Endothelial cell of umbilical vein (primary cell): ENCODE measurements around the gene PARN. TPM values are rescaled to one million over a fixed set of nuclear protein-coding genes. Genes with fewer than 3 reads are reported as not detected.

Experiments
- BruUV-seq: library from RNA; stranded (reverse); fragments of 400-500 nt; replicated peaks from 2 replicates; lab custom pipeline; 2021; lab: Mats Ljungman, UMichigan
- CTCF ChIA-PET: fragments of 300-600, 350-600 bp; sonication (Branson Sonifier 250); formaldehyde crosslinking; loops from one replicate; lab custom pipeline; 2021; ENCODE audit warnings: antibody characterized with exemption, inconsistent platforms; lab: Charles Lee
- POLR2A ChIA-PET: fragments of 300-600, 350-600 bp; sonication (Branson Sonifier 250); formaldehyde crosslinking; loops from one replicate; lab custom pipeline; 2021; ENCODE audit warnings: antibody characterized with exemption, inconsistent platforms; lab: Charles Lee
- DNase-seq: peaks from one replicate; pipeline ENCODE4 v3.0.0-alpha.2; 2011; ENCODE audit warnings: low read depth, low spot score
- FAIRE-seq: peaks from 2 replicates; lab custom pipeline; 2011; peaks lifted over from hg19 to GRCh38; lab: Jason Lieb, UNC
- H2AFZ ChIP-seq: 2 replicates; pipeline ENCODE4 v1.6.0; 2012; ENCODE audit warnings: low read depth, low read length, control low read depth, inconsistent platforms
- H3K27ac ChIP-seq: 2 replicates; pipeline ENCODE4 v1.5.1; 2011; ENCODE audit warnings: low read depth, mild to moderate bottlenecking, control low read depth, low read length, moderate library complexity; ENCODE audit not compliant: insufficient read depth
- H3K27me3 ChIP-seq, 2 experiments: 2 replicates each; pipeline versions ENCODE4 v1.6.0 to v1.6.1; 2011; ENCODE audit warnings: low read length in 2 of 2, mixed read lengths in 1 of 2; ENCODE audit not compliant: control insufficient read depth in 2 of 2, insufficient read depth in 2 of 2
- H3K36me3 ChIP-seq, 2 experiments: 2 replicates in 1 of 2; 3 replicates in 1 of 2; pipeline ENCODE4 v1.5.1; 2011; ENCODE audit warnings: low read length in 2 of 2, mild to moderate bottlenecking in 1 of 2, moderate library complexity in 1 of 2; ENCODE audit not compliant: control insufficient read depth in 2 of 2, insufficient read depth in 2 of 2; ENCODE audit errors: extremely low read depth in 1 of 2
- H3K4me1 ChIP-seq: 3 replicates; pipeline ENCODE4 v1.5.1; 2011; ENCODE audit warnings: mild to moderate bottlenecking, low read length; ENCODE audit not compliant: control insufficient read depth, insufficient read depth; ENCODE audit errors: extremely low read depth
- H3K4me2 ChIP-seq: 2 replicates; pipeline ENCODE4 v1.6.1; 2011; ENCODE audit warnings: low read length, control low read depth, mixed read lengths; ENCODE audit not compliant: insufficient read depth
- H3K4me3 ChIP-seq, 3 experiments: fragments of 200-600 bp in 1 of 3; sonication (generic), shearing (Covaris generic) in 1 of 3; replicated peaks in 1 of 3; 2 replicates each; pipeline ENCODE4 v1.5.1; 2011 to 2016; ENCODE audit warnings: control low read depth in 3 of 3, low read length in 3 of 3, mild to moderate bottlenecking in 2 of 3, inconsistent platforms in 1 of 3, low read depth in 1 of 3, moderate library complexity in 1 of 3; ENCODE audit not compliant: insufficient read depth in 1 of 3
- H3K79me2 ChIP-seq: 2 replicates; pipeline ENCODE4 v1.6.0; 2012; ENCODE audit warnings: low read length, inconsistent platforms; ENCODE audit not compliant: control insufficient read depth, insufficient read depth
- H3K9ac ChIP-seq: replicated peaks from 2 replicates; pipeline ENCODE3; 2011; ENCODE audit warnings: low read length, control low read depth; ENCODE audit not compliant: insufficient read depth; ENCODE audit errors: extremely low read depth
- H3K9me1 ChIP-seq: replicated peaks from 3 replicates; pipeline ENCODE4 v1.6.0; 2011; ENCODE audit warnings: mild to moderate bottlenecking, low read length; ENCODE audit not compliant: control insufficient read depth, insufficient read depth; ENCODE audit errors: extremely low read depth
- H3K9me3 ChIP-seq: replicated peaks from 2 replicates; pipeline ENCODE4 v1.5.1; 2012; ENCODE audit warnings: low read length, inconsistent platforms; ENCODE audit not compliant: control insufficient read depth, insufficient read depth
- H4K20me1 ChIP-seq: replicated peaks from 2 replicates; pipeline ENCODE3; 2011; ENCODE audit warnings: mild to moderate bottlenecking, low read length; ENCODE audit not compliant: control insufficient read depth, insufficient read depth; ENCODE audit errors: extremely low read depth
- FOS ChIP-seq: IDR thresholded peaks from 2 replicates; pipeline ENCODE4 v1.6.1; 2011; ENCODE audit warnings: mild to moderate bottlenecking, low read length, moderate library complexity, borderline replicate concordance; ENCODE audit not compliant: insufficient read depth
- GATA2 ChIP-seq: IDR thresholded peaks from 2 replicates; pipeline ENCODE4 v1.7.0; 2011; ENCODE audit warnings: low read depth, mild to moderate bottlenecking, moderate library complexity, mixed read lengths, low read length; ENCODE audit not compliant: insufficient read length, insufficient read depth
- MAX ChIP-seq: IDR thresholded peaks from 2 replicates; pipeline ENCODE4 v1.6.1; 2011; ENCODE audit not compliant: insufficient read depth, insufficient read length
- POLR2AphosphoS5 ChIP-seq: IDR thresholded peaks from 2 replicates; pipeline ENCODE4 v1.6.1; 2012; ENCODE audit warnings: low read depth, mild to moderate bottlenecking, control low read depth, low read length, moderate library complexity; ENCODE audit not compliant: insufficient read depth
- dilution Hi-C: fragments of 300-500 bp; cut with MboI; formaldehyde crosslinking; loops from one replicate; pipeline ENCODE4 v1.15.0; 2019; ENCODE audit warnings: low sequenced_read_pairs; ENCODE audit not compliant: extremely low pct_ligation_motif_present
- intact Hi-C: fragments of 100-400 bp; cut with micrococcal nuclease; formaldehyde crosslinking; loops from one replicate; pipeline ENCODE4 v1.10.0; 2022
- polyA plus RNA-seq, 4 experiments: library from polyadenylated mRNA; depleted of rRNA in 3 of 4; stranded (reverse) in 3 of 4; unstranded in 1 of 4; fragments of >200 nt; gene quantifications; 2 replicates each; pipeline versions ENCODE4 v1.2.1 to v1.2.3, GENCODE V29; 2011 to 2012; ENCODE audit warnings: missing spikeins in 1 of 4
- total RNA-seq: library from RNA; stranded (reverse); gene quantifications from 2 replicates; pipeline ENCODE4 v1.2.3, GENCODE V29; 2021

PARN gene
- total and polyA plus RNA-seq, 2 donors (not counting 3 experiments of a cell fraction or from before 2014, with no cell fraction given), result 16.9 to 24.6 TPM

- BruUV-seq, result no TSS peak
- H3K4me2 ChIP-seq, result peak overlapping the region; percentile 66
- dilution Hi-C loops, result no loop called here
- CTCF ChIA-PET, result interaction anchor here (1.0 to 1.6 kb wide), 4 partner anchors 12 to 78 kb away, joined by 3 to 5 read pairs (median 3); no protein-coding TSS in a partner anchor
- H3K27ac ChIP-seq, result peak overlapping the region; percentile 55
- no peaks in the 10 kb centered on the region for H3K79me2 ChIP-seq
- no peaks in the 10 kb centered on the region for H3K27me3 ChIP-seq
- intact Hi-C loops, result loop anchor here (2.0 to 5.0 kb wide), 3 partner anchors 41 to 200 kb away; no protein-coding TSS in a partner anchor
- peaks cover 0 to 2% of the 10 kb centered on the region in 2 experiments for H3K36me3 ChIP-seq
- DNase-seq (peak; percentile 55), FAIRE-seq (peak; percentile 60)
- TF ChIP-seq GATA2 (peak; percentile 89), MAX (no peak)
- H3K9me1 ChIP-seq, result no peaks in the 10 kb centered on the region
- peak overlapping the region in 1 of 3 experiments; percentile 9 for H3K4me3 ChIP-seq
- H3K4me1 ChIP-seq, result peaks cover 36% of the 10 kb centered on the region
- no peaks in the 10 kb centered on the region for H4K20me1 ChIP-seq
- no peak overlapping the region for H2AFZ ChIP-seq
- no peaks in the 10 kb centered on the region for H3K9me3 ChIP-seq
- POLR2A ChIA-PET, result no interaction called here
- H3K9ac ChIP-seq, result peak overlapping the region; percentile 3
Measured at GRCh38 chr16:14487579-14487978, 142.5 kb downstream of the PARN start.

GRCh38 chr16:14486520-14487303 lies 143.3 kb downstream of the PARN start:
- H3K79me2 ChIP-seq, result no peaks in the 10 kb centered on the region
- peak overlapping the region; percentile 55 for H3K27ac ChIP-seq
- peaks cover 28% of the 10 kb centered on the region for H3K4me1 ChIP-seq
- POLR2A ChIA-PET, result no interaction called here
- intact Hi-C loops (loop anchor here (2.0 to 5.0 kb wide), 3 partner anchors 42 to 199 kb away; no protein-coding TSS in a partner anchor), dilution Hi-C loops (no loop called here)
- peaks cover 0 to 2% of the 10 kb centered on the region in 2 experiments for H3K36me3 ChIP-seq
- TF ChIP-seq FOS, result peak; percentile 70
- peak; percentile 39 for TF ChIP-seq MAX
- TF ChIP-seq POLR2AphosphoS5, result no peak
- FAIRE-seq (peak; percentile 100), DNase-seq (peak; percentile 91)
- no peaks in the 10 kb centered on the region for H3K27me3 ChIP-seq
- CTCF ChIA-PET, result interaction anchor here (1.2 to 1.6 kb wide), 4 partner anchors 12 to 564 kb away, joined by 3 to 5 read pairs (median 4); no protein-coding TSS in a partner anchor
- peak overlapping the region; percentile 3 for H3K9ac ChIP-seq
- TSS peak; percentile 83 for BruUV-seq
- H3K4me3 ChIP-seq, result peak overlapping the region in 2 of 3 experiments; percentile 9 to 13
- H2AFZ ChIP-seq, result peak overlapping the region; percentile 65
- H3K9me1 ChIP-seq, result no peaks in the 10 kb centered on the region
- peak overlapping the region; percentile 66 for H3K4me2 ChIP-seq
- H4K20me1 ChIP-seq, result no peaks in the 10 kb centered on the region
- H3K9me3 ChIP-seq, result no peaks in the 10 kb centered on the region
